ENCODE data around the gene ETAA1.
A peak's percentile ranks its signal among the peaks of the same experiment; 100 is the strongest.

ETAA1 gene

DNA sequence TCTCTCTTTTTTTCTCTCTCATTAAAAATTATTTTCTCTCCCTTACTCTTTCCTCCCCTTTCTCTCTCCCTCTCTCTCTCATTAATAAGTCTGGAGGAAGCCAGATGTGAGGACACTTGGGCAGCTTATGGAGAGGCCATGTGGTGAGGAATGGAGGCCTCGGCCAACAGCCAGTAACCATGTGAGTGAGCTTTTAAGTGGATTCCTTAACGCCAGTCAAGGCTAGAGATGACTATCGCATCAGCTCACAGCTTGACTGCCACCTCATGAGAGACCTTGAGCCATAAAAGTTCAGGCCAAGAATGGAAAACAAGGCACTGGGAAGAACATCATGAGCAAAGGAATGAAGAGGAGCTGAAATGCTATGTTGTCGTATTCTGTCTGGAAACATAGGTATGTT lies 39.1 kb downstream of the ETAA1 start:
- no peak overlapping the region for H3K27ac ChIP-seq (ENCODE audit: extremely low read depth, low read depth, low read length)
- POLR2A ChIA-PET, result no interaction called here
- no peak overlapping the region for H3K4me3 ChIP-seq (ENCODE audit: low read depth, low read length)
- no peaks in the 10 kb centered on the region for H3K36me3 ChIP-seq (ENCODE audit: control insufficient read depth in 2 of 2, insufficient read depth in 1 of 2, low read length in 2 of 2)
- no peaks in the 10 kb centered on the region for H3K9me3 ChIP-seq (ENCODE audit: control insufficient read depth, insufficient read depth, low read depth, low read length)
- peaks cover 6% of the 10 kb centered on the region; the same call in 1 of the 2 replicates for H3K4me1 ChIP-seq (ENCODE audit: control insufficient read depth, insufficient read depth, low read length)
- TF ChIP-seq ZNF596 (tag by site-specific recombination; IDR thresholded peaks at IDR 0.05), result 0 out of 2 replicates have a peak, but pooled peaks have one; percentile 9
- TF ChIP-seq, protein P1, sequence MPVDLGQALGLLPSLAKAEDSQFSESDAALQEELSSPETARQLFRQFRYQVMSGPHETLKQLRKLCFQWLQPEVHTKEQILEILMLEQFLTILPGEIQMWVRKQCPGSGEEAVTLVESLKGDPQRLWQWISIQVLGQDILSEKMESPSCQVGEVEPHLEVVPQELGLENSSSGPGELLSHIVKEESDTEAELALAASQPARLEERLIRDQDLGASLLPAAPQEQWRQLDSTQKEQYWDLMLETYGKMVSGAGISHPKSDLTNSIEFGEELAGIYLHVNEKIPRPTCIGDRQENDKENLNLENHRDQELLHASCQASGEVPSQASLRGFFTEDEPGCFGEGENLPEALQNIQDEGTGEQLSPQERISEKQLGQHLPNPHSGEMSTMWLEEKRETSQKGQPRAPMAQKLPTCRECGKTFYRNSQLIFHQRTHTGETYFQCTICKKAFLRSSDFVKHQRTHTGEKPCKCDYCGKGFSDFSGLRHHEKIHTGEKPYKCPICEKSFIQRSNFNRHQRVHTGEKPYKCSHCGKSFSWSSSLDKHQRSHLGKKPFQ (tag by site-specific recombination; IDR thresholded peaks at IDR 0.05), result no peak
- CTCF ChIA-PET, result interaction anchor here (1.3 kb wide), 1 partner anchor 214 kb away, joined by 3 read pairs; no protein-coding TSS in a partner anchor

DNA sequence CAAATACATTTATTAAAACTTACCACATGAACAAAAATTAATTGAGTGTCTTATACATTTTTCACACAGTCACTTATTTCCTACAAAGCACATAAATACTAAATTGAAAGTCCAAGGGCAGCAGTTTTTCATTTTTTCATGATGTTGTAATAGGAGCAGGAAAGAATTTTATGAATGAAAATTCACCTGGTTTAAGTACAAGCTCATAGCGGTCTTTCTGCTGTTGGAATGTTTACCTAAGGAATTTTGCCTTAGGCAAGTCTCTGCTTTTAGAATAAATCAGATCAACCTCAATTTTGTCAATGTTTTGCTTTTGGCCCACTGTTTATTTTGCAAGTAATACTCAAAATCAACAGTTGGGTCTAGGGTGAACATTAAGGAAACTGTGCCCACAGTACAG lies 40.0 kb downstream of the ETAA1 start:
- Histone ChIP-seq H3K4me1 (ENCODE audit: control insufficient read depth, insufficient read depth, low read length) (peaks cover 6% of the 10 kb centered on the region; the same call in 1 of the 2 replicates), H3K27ac (ENCODE audit: extremely low read depth, low read depth, low read length) (no peak overlapping the region), H3K4me3 (ENCODE audit: low read depth, low read length) (no peak overlapping the region), H3K36me3 (ENCODE audit: control insufficient read depth in 2 of 2, insufficient read depth in 1 of 2, low read length in 2 of 2) (no peaks in the 10 kb centered on the region), H3K9me3 (ENCODE audit: control insufficient read depth, insufficient read depth, low read depth, low read length) (no peaks in the 10 kb centered on the region)
- TF ChIP-seq YY2 (tag by site-specific recombination; IDR thresholded peaks at IDR 0.05) (no peak), SCRT2 (tag by site-specific recombination; IDR thresholded peaks at IDR 0.05) (peak; percentile 44; the same call in 1 of the 2 replicates)
- TF ChIP-seq, protein P2, sequence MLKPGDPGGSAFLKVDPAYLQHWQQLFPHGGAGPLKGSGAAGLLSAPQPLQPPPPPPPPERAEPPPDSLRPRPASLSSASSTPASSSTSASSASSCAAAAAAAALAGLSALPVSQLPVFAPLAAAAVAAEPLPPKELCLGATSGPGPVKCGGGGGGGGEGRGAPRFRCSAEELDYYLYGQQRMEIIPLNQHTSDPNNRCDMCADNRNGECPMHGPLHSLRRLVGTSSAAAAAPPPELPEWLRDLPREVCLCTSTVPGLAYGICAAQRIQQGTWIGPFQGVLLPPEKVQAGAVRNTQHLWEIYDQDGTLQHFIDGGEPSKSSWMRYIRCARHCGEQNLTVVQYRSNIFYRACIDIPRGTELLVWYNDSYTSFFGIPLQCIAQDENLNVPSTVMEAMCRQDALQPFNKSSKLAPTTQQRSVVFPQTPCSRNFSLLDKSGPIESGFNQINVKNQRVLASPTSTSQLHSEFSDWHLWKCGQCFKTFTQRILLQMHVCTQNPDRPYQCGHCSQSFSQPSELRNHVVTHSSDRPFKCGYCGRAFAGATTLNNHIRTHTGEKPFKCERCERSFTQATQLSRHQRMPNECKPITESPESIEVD (tag by site-specific recombination; IDR thresholded peaks at IDR 0.05), result peak; percentile 34; the same call in 1 of the 2 replicates
- CTCF ChIA-PET, result interaction anchor here (0.7 kb wide), 1 partner anchor 12 kb away, joined by 3 read pairs; no protein-coding TSS in a partner anchor
- POLR2A ChIA-PET, result no interaction called here

DNA sequence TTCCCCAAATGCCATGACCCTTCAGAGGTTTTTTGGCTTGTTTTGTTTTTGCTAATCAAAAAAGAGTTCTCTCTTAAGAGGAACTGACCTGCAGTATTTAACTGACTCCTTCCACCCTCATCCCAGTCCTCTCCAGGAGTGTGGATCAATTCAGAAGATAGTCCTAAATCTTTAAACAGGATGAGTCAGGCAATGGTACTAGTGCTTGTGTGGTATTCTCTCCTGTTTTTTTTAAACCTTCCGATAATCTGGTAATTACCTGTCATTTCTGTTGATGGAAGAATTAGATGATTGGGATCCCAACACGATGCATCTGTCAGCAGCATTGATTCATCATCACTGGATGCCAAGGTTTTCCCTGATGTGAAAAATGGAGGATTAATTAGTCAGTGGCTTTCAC lies 41.2 kb downstream of the ETAA1 start:
- Histone ChIP-seq H3K36me3 (ENCODE audit: control insufficient read depth in 2 of 2, insufficient read depth in 1 of 2, low read length in 2 of 2) (no peaks in the 10 kb centered on the region), H3K4me1 (ENCODE audit: control insufficient read depth, insufficient read depth, low read length) (peaks cover 6% of the 10 kb centered on the region; the same call in 1 of the 2 replicates), H3K9me3 (ENCODE audit: control insufficient read depth, insufficient read depth, low read depth, low read length) (no peaks in the 10 kb centered on the region), H3K27ac (ENCODE audit: extremely low read depth, low read depth, low read length) (no peak overlapping the region), H3K4me3 (ENCODE audit: low read depth, low read length) (no peak overlapping the region)
- TF ChIP-seq ZNF23 (tag by site-specific recombination; IDR thresholded peaks at IDR 0.05; ENCODE audit: borderline replicate concordance) (no peak), ZNF311 (tag by site-specific recombination; IDR thresholded peaks at IDR 0.05; ENCODE audit: borderline replicate concordance) (no peak), SETDB1 (IDR thresholded peaks at IDR 0.05; ENCODE audit: insufficient read length, low read length) (no peak)
- ChIA-PET CTCF (no interaction called here), POLR2A (no interaction called here)

DNA sequence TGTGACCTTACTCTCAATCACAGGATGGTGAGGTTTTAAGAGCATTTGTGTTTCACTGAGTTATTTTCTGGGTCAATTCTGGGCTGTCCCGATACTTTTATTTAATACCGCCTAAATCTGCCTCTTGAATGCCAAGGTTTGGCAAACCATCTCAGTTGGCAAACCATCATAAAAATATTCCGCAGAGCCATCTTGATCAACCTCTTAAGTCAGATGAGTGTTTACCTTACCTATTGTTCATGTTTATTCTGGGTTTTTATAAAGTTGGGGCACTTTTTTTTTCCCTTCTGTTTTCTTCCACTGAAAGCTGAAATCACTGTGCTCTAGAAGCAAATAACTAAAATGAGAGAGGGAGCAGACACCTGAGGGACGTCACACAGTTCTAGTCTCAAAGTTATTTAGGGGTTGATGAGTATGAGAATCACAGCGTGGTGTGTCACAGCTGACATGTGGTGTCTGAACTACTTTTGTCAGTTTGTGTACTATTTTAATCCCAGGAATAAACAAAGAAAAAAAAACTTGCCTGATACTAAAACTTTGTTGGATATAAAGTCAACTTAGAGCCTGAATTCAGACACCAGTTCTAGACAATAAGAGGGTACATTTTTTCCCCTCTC lies 48.6 kb downstream of the ETAA1 start:
- CTCF ChIA-PET, result interaction anchor here (0.7 kb wide), 1 partner anchor 130 kb away, joined by 4 read pairs; no protein-coding TSS in a partner anchor
- no peaks in the 10 kb centered on the region for H3K36me3 ChIP-seq (ENCODE audit: control insufficient read depth in 2 of 2, insufficient read depth in 1 of 2, low read length in 2 of 2)
- POLR2A ChIA-PET, result no interaction called here
- H3K9me3 ChIP-seq (ENCODE audit: control insufficient read depth, insufficient read depth, low read depth, low read length), result no peaks in the 10 kb centered on the region
- H3K4me1 ChIP-seq (ENCODE audit: control insufficient read depth, insufficient read depth, low read length), result peaks cover 16% of the 10 kb centered on the region
- no peak overlapping the region for H3K27ac ChIP-seq (ENCODE audit: extremely low read depth, low read depth, low read length)
- TF ChIP-seq ZNF239 (tag by site-specific recombination; IDR thresholded peaks at IDR 0.05) (no peak), ZNF202 (tag by site-specific recombination; IDR thresholded peaks at IDR 0.05; ENCODE audit: borderline replicate concordance) (no peak), ZNF501 (tag by site-specific recombination; IDR thresholded peaks at IDR 0.05) (no peak), ZNF707 (tag by site-specific recombination; IDR thresholded peaks at IDR 0.05) (no peak), ZNF2 (tag by site-specific recombination; IDR thresholded peaks at IDR 0.05) (no peak), ZNF302 (tag by site-specific recombination; IDR thresholded peaks at IDR 0.05; ENCODE audit: low read depth) (no peak), GLIS2 (tag by site-specific recombination; IDR thresholded peaks at IDR 0.05) (no peak)
- TF ChIP-seq, protein P3, sequence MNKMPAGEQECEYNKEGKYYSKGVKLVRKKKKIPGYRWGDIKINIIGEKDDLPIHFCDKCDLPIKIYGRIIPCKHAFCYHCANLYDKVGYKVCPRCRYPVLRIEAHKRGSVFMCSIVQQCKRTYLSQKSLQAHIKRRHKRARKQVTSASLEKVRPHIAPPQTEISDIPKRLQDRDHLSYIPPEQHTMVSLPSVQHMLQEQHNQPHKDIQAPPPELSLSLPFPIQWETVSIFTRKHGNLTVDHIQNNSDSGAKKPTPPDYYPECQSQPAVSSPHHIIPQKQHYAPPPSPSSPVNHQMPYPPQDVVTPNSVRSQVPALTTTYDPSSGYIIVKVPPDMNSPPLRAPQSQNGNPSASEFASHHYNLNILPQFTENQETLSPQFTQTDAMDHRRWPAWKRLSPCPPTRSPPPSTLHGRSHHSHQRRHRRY (tag by site-specific recombination; IDR thresholded peaks at IDR 0.05), result no peak
- no peak overlapping the region for H3K4me3 ChIP-seq (ENCODE audit: low read depth, low read length)

Data from HEK293 (cell line).